NCI-H2196 treated with DMSO at 0.1 percent for 48 hours (cell line): ENCODE data around the gene DHX16.
"Not testable (repeated sequence)": the region's sequence is repeated elsewhere in the genome, so short reads cannot be mapped to it uniquely, and the experiment has no call there.

ENCODE experiments used
- DNase-seq: peaks from one replicate; lab custom pipeline; 2025; ENCODE audit not compliant: unreplicated experiment; lab: John Stamatoyannopoulos, UW

The DHX16 gene

GRCh38 chr6:30679765-30680535 lies 7.1 kb upstream of the DHX16 start:
- no peak for DNase-seq

- peak; percentile 47 for DNase-seq
Observed at GRCh38 chr6:30678964-30679726, 6.3 kb upstream of the DHX16 start.

DNA sequence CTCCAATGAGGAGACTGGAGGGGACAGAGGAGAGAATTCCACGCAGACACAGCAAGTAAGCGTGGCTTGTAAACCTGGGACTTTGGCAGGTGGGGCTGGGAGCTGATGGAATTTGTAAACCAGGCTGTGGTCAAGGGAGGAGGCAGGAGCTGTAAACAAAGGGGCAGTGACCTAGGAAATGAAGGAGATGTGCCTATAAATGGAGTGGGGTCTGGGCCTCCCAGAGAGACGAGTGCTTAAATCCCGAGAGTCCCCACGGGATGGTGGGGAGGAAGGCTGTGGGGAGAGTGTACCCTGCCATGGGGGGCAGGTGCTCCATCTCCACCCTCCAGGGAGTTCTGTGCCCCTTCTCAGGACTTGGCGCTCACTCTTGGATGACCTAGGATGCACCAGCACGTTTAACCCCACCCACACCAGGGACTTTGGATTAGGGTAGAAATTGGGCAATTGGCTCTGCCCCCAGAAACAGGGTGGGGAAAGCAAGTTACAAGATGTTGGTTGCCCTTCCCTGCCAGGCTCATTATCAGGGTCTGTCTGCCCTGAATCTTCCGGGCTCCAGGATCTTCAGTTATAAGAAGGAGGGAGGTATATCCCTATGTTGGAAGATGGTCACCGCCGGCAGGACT lies 4.0 kb upstream of the DHX16 start:
- DNase-seq, result no peak

DNA sequence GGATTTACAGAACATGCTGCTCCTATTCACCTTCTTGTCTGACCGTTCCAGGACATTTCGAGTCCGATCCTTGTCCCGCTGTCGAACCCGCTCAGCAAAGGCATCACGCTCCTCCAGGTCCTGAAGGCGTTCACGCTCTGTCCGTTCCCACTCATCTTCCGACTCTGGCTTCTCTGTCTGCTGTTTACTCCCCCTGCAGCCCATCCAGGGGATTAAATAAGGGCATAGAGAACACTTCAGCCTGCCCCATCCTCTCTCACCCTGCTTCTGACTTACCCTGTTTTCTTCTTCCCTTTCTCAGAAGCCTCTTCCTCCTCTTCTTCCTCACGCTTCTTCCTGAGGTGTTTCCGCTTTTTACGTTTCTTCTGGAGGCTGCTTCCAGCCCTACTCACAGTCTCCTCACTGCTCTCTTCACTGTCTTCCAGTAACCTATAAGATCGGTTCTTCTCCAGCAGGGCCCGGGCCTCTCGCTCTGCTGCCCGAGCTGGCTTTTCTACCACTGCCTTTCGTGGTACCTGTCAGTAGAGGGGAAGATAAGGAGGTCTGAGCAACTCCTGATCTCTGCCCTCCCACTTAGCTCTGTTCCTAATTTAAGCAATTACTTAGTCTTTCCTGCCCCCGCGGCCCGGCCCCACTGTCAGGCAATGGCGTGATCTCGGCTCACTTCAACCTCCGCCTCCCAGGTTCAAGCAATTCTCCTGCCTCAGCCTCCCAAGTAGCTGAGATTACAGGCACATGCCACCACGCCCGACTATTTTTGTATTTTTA lies 1.9 kb downstream of the DHX16 start:
- DNase-seq, result no peak

DNA sequence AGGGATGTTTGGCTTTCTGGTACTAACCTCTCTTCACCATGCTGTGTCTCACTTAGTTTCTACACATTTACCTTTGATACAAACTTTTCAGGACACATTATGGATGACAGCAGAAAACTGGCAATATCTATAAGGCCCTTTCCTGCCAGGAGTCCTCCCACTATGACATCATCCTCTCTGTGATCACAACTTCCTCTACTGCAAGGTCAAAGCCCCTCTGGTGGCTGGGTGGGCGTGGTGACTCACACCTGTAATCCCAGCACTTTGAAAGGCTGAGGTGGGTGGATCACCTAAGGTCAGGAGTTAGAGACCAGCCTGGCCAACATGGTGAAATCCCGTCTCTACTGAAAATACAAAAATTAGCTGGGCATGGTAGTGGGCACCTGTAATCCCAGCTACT lies 6.5 kb downstream of the DHX16 start:
- DNase-seq, result not testable (repeated sequence)

DNA sequence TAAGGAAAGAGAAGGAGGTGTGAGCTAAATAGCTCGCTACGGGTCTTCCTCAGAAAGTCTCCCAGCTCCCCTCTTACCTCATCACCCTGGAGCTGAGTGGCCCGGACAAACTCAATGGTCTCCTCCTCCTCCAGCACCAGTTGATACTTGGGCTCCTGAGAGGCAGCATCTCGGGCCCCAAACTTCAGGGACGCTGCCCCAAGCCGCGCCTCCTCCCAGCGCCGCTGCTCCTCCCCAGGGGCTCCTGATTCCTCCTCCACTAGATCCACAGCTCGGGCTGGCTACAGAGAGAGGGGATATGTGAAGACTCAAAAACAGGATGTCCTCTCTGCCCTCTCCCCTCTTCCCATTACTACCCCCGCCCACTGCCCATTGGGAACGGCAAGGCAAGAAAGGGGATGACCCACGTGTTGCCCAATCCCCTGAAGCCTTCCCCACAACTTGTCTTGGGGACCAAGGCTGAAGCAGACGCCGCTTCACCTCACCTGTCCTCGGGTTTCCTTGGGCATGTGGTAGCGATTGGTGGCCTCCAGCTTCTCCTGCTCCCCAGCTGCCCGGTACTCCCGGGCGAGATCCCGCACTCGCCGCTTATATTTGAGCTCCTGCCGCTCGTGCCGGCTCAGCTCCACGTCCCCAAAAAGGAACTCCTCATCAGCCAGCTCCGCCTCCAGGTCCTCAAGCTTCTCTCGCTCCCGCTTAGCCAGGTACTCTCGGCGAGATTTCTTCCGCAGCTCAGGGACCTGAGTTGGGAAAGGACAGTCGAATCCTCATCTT lies 7.6 kb downstream of the DHX16 start:
- DNase-seq, result no peak

DNA sequence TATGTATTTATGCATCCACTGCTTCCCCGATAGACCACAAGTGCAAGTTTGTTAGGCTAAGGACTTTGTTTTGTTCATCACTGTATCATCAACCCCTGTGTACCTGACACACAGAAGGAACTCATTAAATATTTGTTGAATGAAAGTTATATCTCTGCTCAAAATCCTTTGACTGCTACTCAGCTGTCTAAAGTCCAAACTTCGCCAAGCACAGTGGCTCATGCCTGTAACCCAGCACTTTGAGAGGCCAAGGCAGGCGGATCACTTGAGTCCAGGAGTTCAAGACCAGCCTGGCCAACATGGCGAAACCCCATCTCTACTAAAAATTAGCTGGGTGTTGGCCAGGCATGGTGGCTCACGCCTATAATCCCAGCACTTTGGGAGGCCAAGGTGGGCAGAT lies 14.9 kb downstream of the DHX16 start:
- not testable (repeated sequence) for DNase-seq

DNA sequence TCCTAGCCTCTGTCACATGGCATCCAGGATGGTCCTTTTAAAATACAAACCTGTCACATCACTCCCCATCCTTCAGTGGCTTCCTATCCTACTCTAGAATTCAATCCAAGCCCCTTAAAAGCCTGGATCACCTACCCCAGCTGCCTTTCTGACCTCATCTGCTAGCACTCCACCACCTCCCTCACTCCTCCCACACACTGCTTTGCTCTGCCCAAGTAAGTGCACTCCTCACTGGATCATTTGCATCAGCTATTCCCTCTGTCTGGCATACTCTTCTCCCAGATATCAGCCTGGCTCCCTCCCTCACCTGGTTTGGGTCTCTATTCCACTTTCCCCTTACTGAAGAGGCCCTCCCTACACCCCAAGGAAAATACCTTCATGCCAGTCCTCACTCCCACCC lies 15.4 kb downstream of the DHX16 start:
- no peak for DNase-seq

- no peak for DNase-seq
Observed at GRCh38 chr6:30656513-30656912, 16.3 kb downstream of the DHX16 start.

- DNase-seq, result no peak
Observed at GRCh38 chr6:30655743-30656094, 17.1 kb downstream of the DHX16 start.

DNA sequence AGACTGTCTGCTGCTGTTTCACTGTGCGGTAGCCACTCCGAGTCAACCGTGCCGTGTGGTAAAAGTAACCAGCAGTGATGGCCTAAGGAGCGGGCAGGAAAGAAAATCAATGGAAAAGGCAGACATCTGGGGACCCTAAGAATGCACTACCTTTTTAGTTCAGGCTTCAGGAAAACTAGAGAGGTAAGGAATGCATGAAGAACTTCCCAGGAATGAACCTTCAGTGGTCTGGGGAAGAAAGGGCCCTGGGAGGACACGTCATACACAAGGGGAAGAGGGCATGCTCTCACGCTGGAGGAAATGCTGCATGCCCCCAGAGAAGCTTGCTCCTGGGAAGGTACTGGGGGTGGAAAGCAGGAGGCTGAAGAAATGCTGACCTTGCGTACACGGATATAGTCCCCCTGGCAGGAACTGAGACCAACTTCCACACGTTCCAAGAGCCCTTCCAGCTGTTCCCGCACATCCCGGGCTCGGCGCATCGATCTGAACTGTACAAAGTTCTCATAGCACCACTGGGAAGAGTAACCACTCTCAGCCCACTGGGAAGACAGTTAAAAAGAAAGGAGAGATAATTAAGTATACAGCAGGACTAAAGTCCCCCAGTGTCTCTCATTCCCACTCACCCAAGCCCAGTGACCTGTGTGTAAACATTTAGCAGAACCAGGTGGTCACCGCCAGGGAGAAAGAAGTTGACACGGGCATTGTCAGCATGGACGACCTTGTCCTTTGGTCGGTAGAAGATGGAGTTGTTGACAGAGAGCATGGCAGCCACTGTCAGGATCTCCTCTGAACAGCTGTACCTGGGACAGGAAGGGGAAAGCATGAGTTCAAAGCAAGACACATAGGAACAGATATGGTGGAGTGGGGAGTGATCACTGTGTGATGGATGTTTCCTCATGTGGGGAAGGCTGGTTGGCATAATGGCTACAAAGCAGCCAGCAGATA lies 17.7 kb downstream of the DHX16 start:
- no peak for DNase-seq

DNA sequence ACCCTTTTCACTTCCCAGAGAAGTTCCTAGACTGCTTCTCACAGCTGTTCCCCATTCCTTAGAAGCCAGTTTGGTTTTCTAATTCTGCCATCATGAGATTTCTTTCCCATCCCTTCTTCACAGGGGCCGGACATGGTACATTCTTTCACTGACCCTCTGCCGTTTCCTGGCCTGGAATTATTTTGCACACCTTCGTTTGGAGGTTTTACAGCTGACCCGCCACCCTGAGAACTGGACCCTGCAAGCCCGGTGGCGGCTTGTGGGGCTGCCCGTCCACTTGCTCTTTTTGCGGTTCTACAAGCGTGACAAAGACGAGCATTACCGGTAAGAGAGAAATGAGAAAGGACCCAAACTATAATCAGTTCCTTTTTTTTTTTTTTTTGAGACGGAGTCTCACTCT lies 21.7 kb downstream of the DHX16 start:
- DNase-seq, result no peak

DNA sequence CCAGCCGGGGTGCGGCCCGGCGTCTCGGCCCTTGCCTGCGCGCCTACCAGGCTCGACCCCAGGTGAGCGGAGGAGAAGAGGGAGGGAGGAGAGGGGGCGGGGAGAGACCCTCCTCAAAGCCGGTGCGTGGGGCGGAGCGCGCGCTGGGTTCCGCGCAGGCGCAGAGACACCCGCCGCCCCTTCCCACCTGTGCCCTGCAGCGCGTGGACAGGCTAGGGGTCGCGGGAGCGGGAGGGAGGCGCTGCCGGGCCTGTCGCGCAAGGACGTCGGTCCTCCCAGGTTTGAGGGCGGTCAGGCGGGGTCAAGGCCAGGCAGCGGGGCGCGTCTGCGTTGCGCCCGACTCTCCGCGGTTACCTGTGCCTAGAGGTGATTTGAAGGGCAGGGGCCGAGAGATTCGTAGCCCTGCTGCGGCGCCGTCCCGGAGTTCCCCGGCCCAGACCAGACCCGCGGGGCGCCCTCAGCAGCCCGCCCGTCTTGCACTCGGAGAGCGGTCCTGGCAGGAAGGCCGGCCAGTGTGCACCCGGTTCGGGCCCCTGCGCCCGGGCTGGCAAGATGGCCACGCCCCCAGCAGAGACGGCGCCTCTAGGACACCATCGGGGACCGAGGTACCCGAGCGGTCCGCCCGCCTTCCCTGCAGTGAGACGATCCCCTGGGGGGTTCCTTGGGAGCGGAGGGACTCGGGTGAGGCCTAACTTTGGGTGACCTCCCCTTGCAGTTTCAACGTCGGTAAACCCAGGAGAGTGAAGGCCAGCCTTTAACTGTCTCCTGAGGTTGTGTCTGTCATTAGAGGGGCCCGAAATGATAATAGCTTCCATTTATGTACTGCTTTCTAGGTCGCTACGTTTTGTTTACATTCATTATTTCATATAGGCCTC lies 25.3 kb downstream of the DHX16 start:
- peak; percentile 67 for DNase-seq

DNA sequence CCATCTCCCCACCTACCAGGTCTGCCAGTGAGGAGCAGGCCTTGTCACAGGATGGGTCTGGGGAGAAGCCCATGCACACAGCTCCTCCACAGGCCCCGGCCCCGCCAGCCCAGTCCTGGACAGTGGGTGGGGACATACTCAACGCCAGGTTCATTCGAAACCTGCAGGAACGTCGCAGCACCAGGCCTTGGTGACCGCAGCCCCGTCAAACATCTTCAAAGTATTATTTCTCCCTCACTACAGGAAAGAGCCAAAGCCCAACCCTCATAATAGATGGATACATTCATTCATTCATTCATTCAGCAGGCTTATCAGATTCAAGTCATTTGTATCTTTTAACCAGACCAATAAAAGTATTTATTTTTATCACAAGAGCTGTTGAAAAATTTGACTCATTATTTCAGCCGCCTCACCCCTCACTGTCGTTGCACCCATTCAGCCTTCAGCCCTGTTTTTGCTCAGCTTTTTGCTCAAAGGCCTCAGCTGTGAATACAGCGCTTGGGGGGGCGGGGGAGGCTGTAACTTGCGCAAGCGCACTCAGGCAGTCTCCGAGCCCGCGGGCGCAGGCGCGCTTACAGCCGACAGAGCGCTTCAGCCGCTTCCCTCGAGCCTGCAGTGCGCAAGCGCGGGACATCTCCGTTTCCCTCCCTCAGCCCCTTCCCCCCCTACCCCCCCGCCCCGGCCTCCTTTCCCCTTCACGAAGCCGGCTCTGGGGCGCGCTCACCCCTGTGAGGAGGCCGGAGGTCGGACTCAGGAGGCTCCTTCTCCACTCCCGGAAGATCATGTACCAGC lies 26.2 kb downstream of the DHX16 start, which contains the start of gene C6orf136:
Gene C6orf136, plus strand, starts transcription at position 684 of the 792 bp plus-strand sequence. Its CDS starts 99 bp downstream, at position 783.
- DNase-seq, result peak; percentile 93

DNA sequence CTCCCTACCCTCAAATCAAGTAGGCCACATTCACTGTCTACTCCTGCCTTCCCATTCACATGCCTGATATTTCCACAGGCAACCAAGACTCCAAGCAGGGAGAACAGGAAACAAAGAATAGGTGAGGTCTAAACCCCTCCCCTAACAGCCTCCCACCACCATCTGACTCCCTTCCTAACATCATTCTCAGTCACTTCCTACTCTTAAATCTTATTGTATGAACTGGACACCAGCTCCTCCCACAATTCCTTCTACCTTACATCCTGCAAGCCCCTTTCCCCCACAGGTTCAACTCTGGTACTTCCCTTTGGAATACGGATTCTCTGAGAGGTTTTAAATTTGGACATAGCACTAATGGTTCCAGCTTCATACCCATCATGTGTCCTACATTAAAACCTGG lies 26.8 kb downstream of the DHX16 start:
- no peak for DNase-seq

DNA sequence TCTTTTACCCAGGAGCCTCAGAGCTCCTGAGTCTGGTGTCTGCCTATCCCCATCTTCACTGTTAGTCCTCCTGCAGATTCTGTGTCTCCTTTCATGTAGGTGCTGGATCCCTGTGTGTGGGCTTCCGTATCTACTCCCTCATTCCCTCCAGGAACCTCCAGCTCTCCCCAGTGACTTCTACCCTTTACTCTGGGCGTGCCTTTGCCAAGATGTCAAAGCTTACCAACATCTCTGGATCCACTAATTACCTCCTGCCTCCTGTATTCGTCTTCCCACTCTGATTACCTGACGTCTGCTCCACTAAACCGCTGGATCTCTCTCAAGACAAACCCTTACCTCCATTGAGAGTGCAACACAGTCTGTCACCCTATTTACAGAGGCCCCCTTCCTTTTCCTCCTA lies 28.0 kb downstream of the DHX16 start:
- no peak for DNase-seq

DNA sequence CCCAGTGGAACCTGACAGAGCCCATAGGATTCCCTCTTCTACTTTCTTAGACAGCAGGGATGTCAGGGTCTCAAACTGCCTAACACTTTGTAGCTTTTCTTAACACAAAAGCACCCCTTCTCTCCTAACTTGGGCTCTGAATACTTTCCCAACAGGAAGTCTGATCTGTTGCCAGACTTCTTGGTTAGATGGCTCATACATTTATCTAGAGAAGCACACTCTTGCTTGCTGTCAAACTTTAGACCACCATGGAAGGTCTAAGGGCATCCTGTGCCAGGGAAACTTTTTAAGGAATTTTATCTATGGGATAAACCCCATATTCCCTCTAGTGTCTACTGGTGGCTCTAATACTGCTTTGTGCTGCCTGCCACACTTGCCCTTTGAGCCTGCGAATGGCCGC lies 29.1 kb downstream of the DHX16 start:
- no peak for DNase-seq

GRCh38 chr6:30641048-30641447 lies 31.8 kb downstream of the DHX16 start:
- DNase-seq, result no peak
